ENCODE data around the gene CCDC7. TPM values are rescaled to one million over a fixed set of nuclear protein-coding genes. Genes with fewer than 3 reads are reported as not detected.

CCDC7 gene
- total RNA-seq, 1 experiment from 2014 or later: 1.9 TPM

DNA sequence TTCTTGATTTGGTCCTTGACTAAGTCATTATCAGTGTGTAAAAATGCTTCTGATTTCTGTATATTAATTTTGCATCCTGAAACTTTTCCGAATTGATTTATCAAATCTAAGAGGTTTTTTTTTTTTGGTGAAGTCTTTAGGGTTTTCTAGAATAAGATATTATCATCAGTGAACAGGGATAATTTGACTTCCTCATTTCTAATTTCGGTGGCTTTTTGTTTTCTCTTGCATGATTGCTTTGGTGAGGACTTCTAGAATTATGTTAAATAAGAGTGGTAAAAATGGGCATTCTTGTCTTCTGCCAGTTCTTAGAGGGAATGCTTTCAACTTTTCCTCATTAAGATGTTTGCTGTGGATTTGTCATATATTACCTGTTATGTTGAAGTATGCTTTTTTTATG is 170.5 kb downstream of the CCDC7 start (continued):
- TF ChIP-seq, protein P1, sequence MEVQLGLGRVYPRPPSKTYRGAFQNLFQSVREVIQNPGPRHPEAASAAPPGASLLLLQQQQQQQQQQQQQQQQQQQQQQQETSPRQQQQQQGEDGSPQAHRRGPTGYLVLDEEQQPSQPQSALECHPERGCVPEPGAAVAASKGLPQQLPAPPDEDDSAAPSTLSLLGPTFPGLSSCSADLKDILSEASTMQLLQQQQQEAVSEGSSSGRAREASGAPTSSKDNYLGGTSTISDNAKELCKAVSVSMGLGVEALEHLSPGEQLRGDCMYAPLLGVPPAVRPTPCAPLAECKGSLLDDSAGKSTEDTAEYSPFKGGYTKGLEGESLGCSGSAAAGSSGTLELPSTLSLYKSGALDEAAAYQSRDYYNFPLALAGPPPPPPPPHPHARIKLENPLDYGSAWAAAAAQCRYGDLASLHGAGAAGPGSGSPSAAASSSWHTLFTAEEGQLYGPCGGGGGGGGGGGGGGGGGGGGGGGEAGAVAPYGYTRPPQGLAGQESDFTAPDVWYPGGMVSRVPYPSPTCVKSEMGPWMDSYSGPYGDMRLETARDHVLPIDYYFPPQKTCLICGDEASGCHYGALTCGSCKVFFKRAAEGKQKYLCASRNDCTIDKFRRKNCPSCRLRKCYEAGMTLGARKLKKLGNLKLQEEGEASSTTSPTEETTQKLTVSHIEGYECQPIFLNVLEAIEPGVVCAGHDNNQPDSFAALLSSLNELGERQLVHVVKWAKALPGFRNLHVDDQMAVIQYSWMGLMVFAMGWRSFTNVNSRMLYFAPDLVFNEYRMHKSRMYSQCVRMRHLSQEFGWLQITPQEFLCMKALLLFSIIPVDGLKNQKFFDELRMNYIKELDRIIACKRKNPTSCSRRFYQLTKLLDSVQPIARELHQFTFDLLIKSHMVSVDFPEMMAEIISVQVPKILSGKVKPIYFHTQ (CRISPR knock-in tag; IDR thresholded peaks at IDR 0.05): no peak
- TF ChIP-seq NFYB (CRISPR knock-in tag; conservative IDR thresholded peaks at IDR 0.05; ENCODE audit: low read depth): no peak
- TF ChIP-seq NR1H2 (CRISPR knock-in tag; IDR thresholded peaks at IDR 0.05): no peak

DNA sequence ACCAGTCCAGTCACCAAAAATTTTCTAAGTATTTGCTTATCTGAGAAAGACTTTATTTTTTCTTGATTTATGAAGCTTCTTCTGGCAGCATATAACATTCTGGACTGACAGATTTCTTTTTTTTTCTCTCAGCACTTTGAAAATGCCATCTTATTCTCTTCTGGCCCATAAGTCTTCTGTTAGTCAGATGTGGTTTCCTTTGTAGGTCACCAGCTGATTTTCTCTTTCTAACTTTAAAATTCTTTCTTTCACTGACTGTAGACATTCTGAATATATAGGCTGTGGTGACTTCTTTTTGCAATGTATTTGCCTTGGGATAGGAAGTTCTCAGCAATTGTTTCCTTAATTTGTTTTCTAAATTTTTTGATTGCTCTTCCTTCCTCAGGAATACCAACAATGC is 172.5 kb downstream of the CCDC7 start:
- ATAC-seq: no peak
- CTCF ChIA-PET: no interaction called here
- Mint-ChIP-seq H3K27ac (no peak overlapping the region), H3K27me3 (ENCODE audit: low read depth) (no peaks in the 10 kb centered on the region; the same call in none of the 2 replicates), H3K4me3 (no peak overlapping the region), H3K9me3 (peaks cover 17% of the 10 kb centered on the region), H3K4me1 (no peaks in the 10 kb centered on the region), H3K36me3 (no peaks in the 10 kb centered on the region)
- no peak for TF ChIP-seq GRHL2 (CRISPR knock-in tag; IDR thresholded peaks at IDR 0.05; ENCODE audit: insufficient replicate concordance, severe bottlenecking)
- TF ChIP-seq, protein P2, sequence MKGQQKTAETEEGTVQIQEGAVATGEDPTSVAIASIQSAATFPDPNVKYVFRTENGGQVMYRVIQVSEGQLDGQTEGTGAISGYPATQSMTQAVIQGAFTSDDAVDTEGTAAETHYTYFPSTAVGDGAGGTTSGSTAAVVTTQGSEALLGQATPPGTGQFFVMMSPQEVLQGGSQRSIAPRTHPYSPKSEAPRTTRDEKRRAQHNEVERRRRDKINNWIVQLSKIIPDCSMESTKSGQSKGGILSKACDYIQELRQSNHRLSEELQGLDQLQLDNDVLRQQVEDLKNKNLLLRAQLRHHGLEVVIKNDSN (CRISPR knock-in tag; IDR thresholded peaks at IDR 0.05): no peak
- no peak for TF ChIP-seq KAT7 (CRISPR knock-in tag; IDR thresholded peaks at IDR 0.05; ENCODE audit: borderline replicate concordance)
- TF ChIP-seq, protein P3, sequence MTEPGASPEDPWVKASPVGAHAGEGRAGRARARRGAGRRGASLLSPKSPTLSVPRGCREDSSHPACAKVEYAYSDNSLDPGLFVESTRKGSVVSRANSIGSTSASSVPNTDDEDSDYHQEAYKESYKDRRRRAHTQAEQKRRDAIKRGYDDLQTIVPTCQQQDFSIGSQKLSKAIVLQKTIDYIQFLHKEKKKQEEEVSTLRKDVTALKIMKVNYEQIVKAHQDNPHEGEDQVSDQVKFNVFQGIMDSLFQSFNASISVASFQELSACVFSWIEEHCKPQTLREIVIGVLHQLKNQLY (CRISPR knock-in tag; IDR thresholded peaks at IDR 0.05): no peak
- no peak for TF ChIP-seq NR1H2 (CRISPR knock-in tag; IDR thresholded peaks at IDR 0.05)
- TF ChIP-seq, protein P4, sequence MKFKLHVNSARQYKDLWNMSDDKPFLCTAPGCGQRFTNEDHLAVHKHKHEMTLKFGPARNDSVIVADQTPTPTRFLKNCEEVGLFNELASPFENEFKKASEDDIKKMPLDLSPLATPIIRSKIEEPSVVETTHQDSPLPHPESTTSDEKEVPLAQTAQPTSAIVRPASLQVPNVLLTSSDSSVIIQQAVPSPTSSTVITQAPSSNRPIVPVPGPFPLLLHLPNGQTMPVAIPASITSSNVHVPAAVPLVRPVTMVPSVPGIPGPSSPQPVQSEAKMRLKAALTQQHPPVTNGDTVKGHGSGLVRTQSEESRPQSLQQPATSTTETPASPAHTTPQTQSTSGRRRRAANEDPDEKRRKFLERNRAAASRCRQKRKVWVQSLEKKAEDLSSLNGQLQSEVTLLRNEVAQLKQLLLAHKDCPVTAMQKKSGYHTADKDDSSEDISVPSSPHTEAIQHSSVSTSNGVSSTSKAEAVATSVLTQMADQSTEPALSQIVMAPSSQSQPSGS (CRISPR knock-in tag; IDR thresholded peaks at IDR 0.05; ENCODE audit: borderline replicate concordance, low read depth): no peak
- TF ChIP-seq, protein P5, sequence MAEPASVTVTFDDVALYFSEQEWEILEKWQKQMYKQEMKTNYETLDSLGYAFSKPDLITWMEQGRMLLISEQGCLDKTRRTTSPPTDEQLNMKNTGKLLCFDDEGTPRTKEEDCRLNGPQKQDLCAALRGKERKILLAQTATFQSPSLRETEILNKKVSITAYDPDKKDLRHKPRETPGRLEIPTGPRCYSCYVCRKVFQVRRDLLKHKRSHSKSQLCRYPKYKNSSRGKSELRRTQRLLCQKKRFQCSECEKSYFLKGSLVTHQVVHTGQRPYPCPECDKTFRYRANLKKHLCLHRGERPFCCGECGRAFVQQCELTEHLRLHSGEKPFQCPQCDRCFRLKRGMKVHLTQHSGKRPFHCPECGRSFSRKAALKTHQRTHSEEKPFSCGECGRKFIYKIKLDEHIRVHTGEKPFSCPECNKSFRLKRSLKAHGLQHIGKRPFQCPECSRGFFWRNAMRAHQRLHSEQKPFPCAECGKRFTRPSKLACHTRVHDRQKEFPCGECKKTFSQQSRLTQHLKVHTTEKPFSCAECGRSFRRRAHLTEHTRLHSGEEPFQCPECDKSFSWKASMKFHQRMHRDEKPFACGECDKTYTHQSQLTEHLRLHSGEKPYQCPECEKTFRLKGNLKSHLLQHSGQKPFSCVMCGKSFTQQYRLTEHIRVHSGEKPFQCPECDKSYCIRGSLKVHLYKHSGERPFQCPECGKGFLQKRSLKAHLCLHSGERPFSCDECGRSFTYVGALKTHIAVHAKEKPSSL (CRISPR knock-in tag; conservative IDR thresholded peaks at IDR 0.05): no peak
- POLR2A ChIA-PET: no interaction called here
- no peak for DNase-seq (ENCODE audit: low spot score)

DNA sequence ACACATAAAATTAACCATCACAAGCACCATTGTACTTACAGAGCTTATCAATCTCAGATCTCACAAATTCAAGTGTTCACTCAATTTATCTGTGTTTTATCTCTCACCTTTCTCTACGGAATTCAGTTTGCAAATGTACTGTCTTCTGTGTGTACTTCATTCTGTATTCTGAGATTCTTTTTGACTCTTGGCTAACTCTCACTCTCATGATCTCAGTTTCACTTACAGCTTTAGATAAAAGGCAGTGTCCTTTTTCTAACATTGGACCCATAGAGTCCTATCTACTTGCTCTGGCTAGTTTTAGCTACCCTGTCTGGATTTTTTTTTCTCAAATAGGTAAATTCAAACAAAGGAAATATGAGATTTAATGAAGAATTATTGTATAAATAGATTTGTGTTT is 176.0 kb downstream of the CCDC7 start:
- POLR2A ChIA-PET: no interaction called here
- H3K4me3 Mint-ChIP-seq: no peak overlapping the region
- CTCF ChIA-PET: no interaction called here
- DNase-seq (ENCODE audit: low spot score): no peak
- H3K27ac Mint-ChIP-seq: no peak overlapping the region
- TF ChIP-seq SMAD4 (CRISPR knock-in tag; IDR thresholded peaks at IDR 0.05) (no peak), ZNF396 (CRISPR knock-in tag; IDR thresholded peaks at IDR 0.05; ENCODE audit: borderline replicate concordance) (no peak)
- TF ChIP-seq, protein P6, sequence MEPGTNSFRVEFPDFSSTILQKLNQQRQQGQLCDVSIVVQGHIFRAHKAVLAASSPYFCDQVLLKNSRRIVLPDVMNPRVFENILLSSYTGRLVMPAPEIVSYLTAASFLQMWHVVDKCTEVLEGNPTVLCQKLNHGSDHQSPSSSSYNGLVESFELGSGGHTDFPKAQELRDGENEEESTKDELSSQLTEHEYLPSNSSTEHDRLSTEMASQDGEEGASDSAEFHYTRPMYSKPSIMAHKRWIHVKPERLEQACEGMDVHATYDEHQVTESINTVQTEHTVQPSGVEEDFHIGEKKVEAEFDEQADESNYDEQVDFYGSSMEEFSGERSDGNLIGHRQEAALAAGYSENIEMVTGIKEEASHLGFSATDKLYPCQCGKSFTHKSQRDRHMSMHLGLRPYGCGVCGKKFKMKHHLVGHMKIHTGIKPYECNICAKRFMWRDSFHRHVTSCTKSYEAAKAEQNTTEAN (CRISPR knock-in tag; IDR thresholded peaks at IDR 0.05): no peak
- TF ChIP-seq, protein P7, sequence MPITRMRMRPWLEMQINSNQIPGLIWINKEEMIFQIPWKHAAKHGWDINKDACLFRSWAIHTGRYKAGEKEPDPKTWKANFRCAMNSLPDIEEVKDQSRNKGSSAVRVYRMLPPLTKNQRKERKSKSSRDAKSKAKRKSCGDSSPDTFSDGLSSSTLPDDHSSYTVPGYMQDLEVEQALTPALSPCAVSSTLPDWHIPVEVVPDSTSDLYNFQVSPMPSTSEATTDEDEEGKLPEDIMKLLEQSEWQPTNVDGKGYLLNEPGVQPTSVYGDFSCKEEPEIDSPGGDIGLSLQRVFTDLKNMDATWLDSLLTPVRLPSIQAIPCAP (CRISPR knock-in tag; IDR thresholded peaks at IDR 0.05): no peak
- H3K4me1 Mint-ChIP-seq: no peaks in the 10 kb centered on the region
- peaks cover 12% of the 10 kb centered on the region for H3K9me3 Mint-ChIP-seq
- peaks cover 5% of the 10 kb centered on the region; the same call in 1 of the 2 replicates for H3K36me3 Mint-ChIP-seq
- ATAC-seq: no peak
- no peaks in the 10 kb centered on the region; the same call in none of the 2 replicates for H3K27me3 Mint-ChIP-seq (ENCODE audit: low read depth)
